Muscle of arm (tissue), 14 donors: ENCODE measurements around the gene P2RY13. TPM values are rescaled to one million over a fixed set of nuclear protein-coding genes. Genes with fewer than 3 reads are reported as not detected.

ENCODE experiments used
- DNase-seq: peaks from one replicate; pipeline ENCODE4 v3.0.0-alpha.2; 2013
- long read RNA-seq, 11 donors: transcript quantifications; one replicate each; lab custom pipeline, GENCODE V29; 2026
- polyA plus RNA-seq, 12 donors: library from polyadenylated mRNA; unstranded; fragments of 120-200 nt; gene quantifications; one replicate each; pipeline ENCODE4 v1.2.1, GENCODE V29; 2013; ENCODE audit not compliant: insufficient read length in 12 of 12

P2RY13 gene
- 1 to 10 TPM in 10 of 12 donors, under 1 TPM in 1, not detected in 1; 0.99 to 3.8 (median 1.3) TPM for polyA plus RNA-seq
- long read RNA-seq, donor 1, partial matches to known transcripts, result 0 of 3 reads
- long read RNA-seq, donor 1, other reads (novel, unspliced or antisense), result 0 of 3 reads
- long read RNA-seq, donor 2, partial matches to known transcripts, result 0 of 1 reads
- long read RNA-seq, donor 2, other reads (novel, unspliced or antisense), result 0 of 1 reads
- long read RNA-seq, donor 3, partial matches to known transcripts, result 0 of 1 reads
- long read RNA-seq, donor 3, other reads (novel, unspliced or antisense), result 0 of 1 reads
- long read RNA-seq, donor 4, result 0 reads
- long read RNA-seq, donor 5, partial matches to known transcripts, result 0 of 3 reads
- long read RNA-seq, donor 5, other reads (novel, unspliced or antisense), result 0 of 3 reads
- long read RNA-seq, donor 6, partial matches to known transcripts, result 0 of 1 reads
- long read RNA-seq, donor 6, other reads (novel, unspliced or antisense), result 0 of 1 reads
- long read RNA-seq, donor 7, result 0 reads
- long read RNA-seq, donor 8, partial matches to known transcripts, result 0 of 2 reads
- long read RNA-seq, donor 8, other reads (novel, unspliced or antisense), result 0 of 2 reads
- long read RNA-seq, donor 9, result 0 reads
- long read RNA-seq, donor 10, partial matches to known transcripts, result 0 of 1 reads
- long read RNA-seq, donor 10, other reads (novel, unspliced or antisense), result 0 of 1 reads
- long read RNA-seq, donor 11, result 0 reads

DNA sequence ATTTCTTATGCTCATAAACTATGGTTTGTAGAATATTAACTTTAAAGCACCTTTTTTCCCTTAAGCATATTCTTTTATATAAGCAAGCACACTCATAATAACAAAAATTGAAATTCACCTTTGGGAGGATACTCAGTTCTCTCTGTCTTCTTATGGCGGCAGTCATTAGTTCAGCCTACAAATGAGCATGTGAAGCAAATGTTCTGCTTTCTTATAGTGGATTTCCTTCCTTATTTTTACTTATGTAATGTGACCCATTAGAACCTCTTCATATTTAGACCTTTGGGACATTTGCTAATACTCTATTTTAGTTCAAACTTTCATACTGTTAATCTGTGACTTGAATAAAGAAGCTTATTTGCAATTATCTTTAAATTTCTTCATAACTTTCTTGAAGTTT lies at the start of gene P2RY13:
P2RY13 (minus strand) TSS at position 187 of the 400 bp plus-strand sequence; CDS start at position 166, 21 bp downstream.
- no peak for DNase-seq

DNA sequence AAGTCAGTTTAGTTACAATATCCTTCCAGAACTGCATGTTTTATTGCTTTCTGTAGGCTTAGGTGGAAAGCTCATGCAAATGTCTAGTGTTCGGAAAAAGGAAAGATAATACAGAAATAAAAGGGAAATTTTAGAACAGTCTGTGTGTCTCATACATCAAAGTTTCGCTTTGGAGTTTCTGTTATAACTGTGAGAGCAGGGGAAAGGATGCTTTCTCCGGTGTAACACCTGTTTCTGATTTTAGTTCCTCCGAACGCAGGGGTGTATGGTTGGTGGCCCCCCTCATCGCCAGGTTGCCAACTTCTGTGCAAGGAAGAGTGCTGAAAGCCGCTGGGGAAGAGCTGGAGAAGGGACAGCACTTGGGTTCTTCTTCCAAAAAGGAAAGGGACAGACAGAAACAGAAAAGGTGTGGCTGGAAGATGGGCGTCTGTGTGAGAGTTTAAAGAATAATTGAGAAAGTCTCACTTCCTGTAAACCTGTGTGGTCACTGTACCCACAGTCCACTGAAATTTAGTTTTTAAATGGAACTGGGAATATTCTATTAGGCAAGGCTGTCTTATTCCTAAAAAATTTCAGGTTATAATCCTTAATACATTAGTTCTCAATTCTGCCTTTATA lies 48.5 kb upstream of the P2RY13 start:
- no peak for DNase-seq

GRCh38 chr3:151372063-151372820 lies 42.9 kb upstream of the P2RY13 start:
- DNase-seq, result no peak

- DNase-seq, result no peak
Measured at GRCh38 chr3:151371526-151371925, 42.2 kb upstream of the P2RY13 start.

GRCh38 chr3:151367448-151367847 lies 38.1 kb upstream of the P2RY13 start:
- DNase-seq, result no peak

DNA sequence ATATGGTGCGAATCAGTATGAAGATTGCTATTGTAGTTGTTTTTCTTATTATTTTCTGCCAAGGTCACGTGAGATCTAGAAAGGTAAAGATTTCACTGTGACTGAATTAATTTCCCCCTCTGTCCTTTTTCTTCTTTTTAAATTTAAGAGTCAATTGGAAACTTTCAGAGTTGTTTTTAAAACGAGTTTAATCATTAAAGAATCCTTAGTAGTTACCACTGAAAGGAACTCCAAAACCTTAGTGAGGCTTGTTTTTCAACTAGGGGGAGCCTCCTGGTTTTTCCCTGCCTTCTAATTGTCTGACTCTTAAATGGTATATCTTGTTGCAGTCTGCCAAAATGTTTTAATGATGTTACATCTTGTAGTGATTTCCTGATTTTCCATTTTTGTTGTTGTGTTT lies 37.6 kb upstream of the P2RY13 start:
- DNase-seq, result no peak

GRCh38 chr3:151362751-151363174 lies 33.4 kb upstream of the P2RY13 start:
- DNase-seq, result no peak

- no peak for DNase-seq
Measured at GRCh38 chr3:151357463-151357850, 28.1 kb upstream of the P2RY13 start.

GRCh38 chr3:151356794-151357462 lies 27.6 kb upstream of the P2RY13 start:
- no peak for DNase-seq

GRCh38 chr3:151351648-151352047 lies 22.3 kb upstream of the P2RY13 start:
- no peak for DNase-seq

DNA sequence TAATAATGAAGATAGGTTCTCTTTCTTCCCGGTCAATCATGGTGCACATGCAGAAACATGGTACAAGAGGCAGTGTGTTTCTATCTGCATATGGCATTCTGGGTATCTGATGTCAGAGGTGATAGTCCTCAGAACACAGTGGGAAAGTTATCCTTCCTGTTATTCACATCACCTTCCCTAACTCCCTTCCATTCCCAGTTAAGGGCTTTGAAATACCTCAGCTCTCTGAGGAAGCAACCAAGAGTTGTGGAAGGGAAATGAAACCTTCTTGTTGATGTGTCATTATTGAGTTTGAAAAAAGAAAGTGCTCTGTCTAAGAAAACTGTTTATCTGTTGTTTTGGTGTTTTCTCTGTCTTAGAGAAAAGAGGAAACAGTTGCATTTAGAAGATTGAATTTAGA lies 21.9 kb upstream of the P2RY13 start:
- DNase-seq, result no peak

GRCh38 chr3:151350656-151351055 lies 21.3 kb upstream of the P2RY13 start:
- no peak for DNase-seq

DNA sequence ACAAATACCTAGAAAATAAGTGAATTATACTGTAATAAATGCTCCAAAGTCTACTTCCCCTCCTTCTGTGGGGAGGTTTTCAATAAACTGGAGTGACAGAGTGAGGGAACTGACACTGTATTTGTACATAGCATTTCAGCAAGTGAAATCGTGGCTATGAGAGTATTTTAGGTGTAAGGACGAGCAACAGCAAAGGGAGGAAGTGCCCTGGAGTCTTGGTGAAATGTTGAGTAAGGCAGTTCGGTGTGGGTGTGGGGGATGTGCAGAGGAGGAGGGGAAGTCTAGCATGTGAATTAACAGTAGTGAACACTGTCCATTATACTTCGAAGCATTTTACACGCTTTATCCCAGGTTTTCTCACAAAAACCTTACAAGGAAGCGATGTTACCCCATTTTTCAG lies 18.1 kb upstream of the P2RY13 start:
- no peak for DNase-seq

GRCh38 chr3:151346292-151346691 lies 16.9 kb upstream of the P2RY13 start:
- no peak for DNase-seq

GRCh38 chr3:151345859-151346258 lies 16.5 kb upstream of the P2RY13 start:
- DNase-seq, result peak; percentile 79

DNA sequence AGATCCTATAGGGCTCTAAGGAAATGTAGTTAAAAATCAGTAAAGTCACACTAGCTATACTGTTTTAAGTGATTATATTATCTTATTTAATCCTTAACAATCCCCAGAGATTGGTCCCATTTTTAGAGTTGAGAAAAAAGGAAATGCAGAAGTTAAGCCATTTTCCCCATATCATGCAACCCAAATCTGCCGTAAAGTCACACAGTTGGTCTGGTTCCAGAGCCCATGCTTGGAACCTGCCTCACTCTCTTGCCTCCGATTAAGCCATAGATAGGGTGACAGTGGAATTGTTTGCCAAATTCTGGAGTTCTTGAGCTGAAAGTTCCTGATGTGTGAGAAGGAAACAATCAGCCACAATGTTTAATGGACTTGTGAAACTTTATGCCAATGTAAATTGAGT lies 2.3 kb upstream of the P2RY13 start:
- no peak for DNase-seq

DNA sequence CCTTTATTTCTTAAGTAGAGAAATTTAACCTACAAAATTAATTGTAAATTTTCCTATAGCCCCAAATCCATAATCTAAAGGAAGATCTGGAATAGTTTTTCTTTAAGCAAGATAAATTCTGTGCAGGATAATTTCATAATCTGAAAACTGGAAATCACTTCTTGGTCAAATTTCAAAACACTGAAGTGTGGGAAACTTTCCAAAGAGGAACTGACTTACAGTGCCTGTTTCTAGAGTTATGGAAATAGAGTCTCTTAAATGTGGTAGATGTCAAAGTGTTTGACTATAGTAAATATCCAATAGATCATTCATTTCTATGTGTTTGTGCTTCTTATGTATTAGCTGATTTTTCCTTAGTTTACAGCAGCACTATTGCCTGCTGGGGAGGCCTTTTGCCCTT lies 1.6 kb upstream of the P2RY13 start:
- peak; percentile 43 for DNase-seq

- DNase-seq, result no peak
Measured at GRCh38 chr3:151330379-151330778, 1.0 kb upstream of the P2RY13 start.

DNA sequence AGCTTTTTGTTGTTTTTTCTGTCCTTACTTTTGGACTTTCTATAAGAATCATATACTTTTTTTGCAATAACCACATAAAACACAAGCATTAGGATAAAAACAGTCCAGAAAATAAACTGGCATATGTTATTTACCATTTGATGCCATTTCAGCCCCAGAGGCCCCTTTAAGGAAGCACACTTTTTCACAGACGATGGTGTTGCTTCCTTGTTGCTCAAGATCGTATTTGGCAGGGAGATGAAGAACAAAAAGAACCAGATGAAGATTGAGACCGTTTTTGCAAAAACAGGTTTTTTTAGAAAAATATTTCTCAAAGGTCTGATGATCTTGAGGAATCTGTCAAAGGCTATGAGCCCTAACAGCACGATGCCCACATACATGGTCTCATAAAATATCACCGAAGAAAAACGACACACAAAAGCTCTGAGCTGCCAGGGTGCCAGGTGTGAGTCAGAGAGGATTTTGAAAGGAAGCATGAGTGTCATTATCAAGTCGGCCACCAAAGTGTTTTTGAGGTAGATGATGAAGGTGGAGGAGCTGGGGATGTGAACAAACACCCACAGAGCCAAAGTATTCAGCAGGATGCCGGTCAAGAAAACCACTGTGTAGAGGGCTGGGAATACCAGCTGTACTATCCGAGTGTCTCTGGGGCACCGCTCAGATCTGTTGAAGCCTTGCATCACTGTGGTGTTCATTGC lies 902 bp downstream of the P2RY13 start:
- DNase-seq, result no peak

DNA sequence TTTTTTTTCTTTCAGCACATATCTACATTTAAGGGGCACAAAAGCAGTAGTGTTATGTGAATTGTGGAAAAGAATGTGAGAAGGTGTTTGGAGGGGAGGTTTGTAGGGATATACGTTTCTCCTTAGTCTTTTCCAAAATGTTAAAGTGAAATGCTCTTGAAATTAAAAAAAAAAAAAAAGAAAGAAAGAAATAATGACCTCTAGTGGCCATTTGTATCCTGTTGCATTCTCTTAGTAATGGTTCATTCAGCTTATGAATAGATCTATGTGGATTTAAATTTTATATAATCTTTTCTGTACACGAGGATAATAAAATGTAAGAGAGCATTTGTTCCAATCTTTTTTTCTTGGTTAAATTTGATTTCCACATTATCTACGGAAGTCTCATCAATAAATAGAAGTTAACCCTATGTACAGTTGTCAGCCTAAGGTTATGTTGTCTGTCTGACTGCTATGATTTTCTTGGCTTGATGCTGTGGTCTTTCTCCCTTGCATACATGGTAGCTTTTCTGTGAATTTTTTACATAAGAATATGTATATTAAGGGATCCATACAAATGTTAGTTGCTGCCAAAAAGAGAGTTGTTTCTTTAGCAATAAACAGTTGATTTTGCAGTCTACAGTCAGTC lies 1.7 kb downstream of the P2RY13 start:
- no peak for DNase-seq
